Measurements from ENCODE around the gene ARHGAP44. TPM values are rescaled to one million over a fixed set of nuclear protein-coding genes. Genes with fewer than 3 reads are reported as not detected.

The ARHGAP44 gene
- total and polyA plus RNA-seq, 2 of the 13 experiments (the other 11 are each of a cell fraction or from before 2014, with no cell fraction given) = 0.79 to 3.1 TPM

GRCh38 chr17:13017655-13018459 lies 228.6 kb downstream of the ARHGAP44 start, which contains the start of gene ELAC2 (continued):
- TF ChIP-seq ZNF570 (CRISPR knock-in tag; IDR thresholded peaks at IDR 0.05; ENCODE audit: borderline replicate concordance) (no peak), RCOR2 (CRISPR knock-in tag; IDR thresholded peaks at IDR 0.05) (no peak), NFE2L2 (IDR thresholded peaks at IDR 0.05; ENCODE audit: low read length) (no peak), XRCC5 (optimal IDR thresholded peaks at IDR 0.05; ENCODE audit: low read length) (peak; percentile 15), ZNF292 (CRISPR knock-in tag; IDR thresholded peaks at IDR 0.05; ENCODE audit: borderline replicate concordance, low read depth) (no peak), MTERF4 (CRISPR knock-in tag; IDR thresholded peaks at IDR 0.05) (no peak), STAT5B (CRISPR knock-in tag; IDR thresholded peaks at IDR 0.05) (no peak), RFXANK (CRISPR knock-in tag; IDR thresholded peaks at IDR 0.05) (0 out of 2 replicates have a peak, but pooled peaks have one; percentile 45), ZBTB33 (CRISPR knock-in tag; IDR thresholded peaks at IDR 0.05) (0 out of 2 replicates have a peak, but pooled peaks have one; percentile 5), ZNF577 (CRISPR knock-in tag; IDR thresholded peaks at IDR 0.05; ENCODE audit: borderline replicate concordance, low read depth) (no peak), MED8 (CRISPR knock-in tag; IDR thresholded peaks at IDR 0.05; ENCODE audit: insufficient replicate concordance) (no peak), ZMYM2 (CRISPR knock-in tag; IDR thresholded peaks at IDR 0.05) (no peak), ATF5 (CRISPR knock-in tag; IDR thresholded peaks at IDR 0.05; ENCODE audit: low read depth) (no peak), ZNF207 (IDR thresholded peaks at IDR 0.05; ENCODE audit: borderline replicate concordance) (no peak), TCF7L2 (IDR thresholded peaks at IDR 0.05; ENCODE audit: low read depth, low read length) (no peak), KDM2A (CRISPR knock-in tag; IDR thresholded peaks at IDR 0.05; ENCODE audit: borderline replicate concordance, low read depth) (peak; percentile 19; the same call in 1 of the 2 replicates), THAP7 (CRISPR knock-in tag; IDR thresholded peaks at IDR 0.05) (peak; percentile 18; the same call in 1 of the 2 replicates), SMC3 (IDR thresholded peaks at IDR 0.05; ENCODE audit: low read length) (no peak), ZNF776 (CRISPR knock-in tag; IDR thresholded peaks at IDR 0.05) (no peak; the same call in 1 of the 2 replicates), WIZ (CRISPR knock-in tag; IDR thresholded peaks at IDR 0.05) (no peak), ARNT2 (CRISPR knock-in tag; IDR thresholded peaks at IDR 0.05; ENCODE audit: low read depth) (peak; percentile 76), ZMYM3 (CRISPR knock-in tag; IDR thresholded peaks at IDR 0.05) (no peak), NONO (IDR thresholded peaks at IDR 0.05) (no peak), NONO (CRISPR knock-in tag; conservative IDR thresholded peaks at IDR 0.05) (0 out of 2 replicates have a peak, but pooled peaks have one; percentile 31), ZSCAN29 (CRISPR knock-in tag; conservative IDR thresholded peaks at IDR 0.05) (no peak), KLF16 (CRISPR knock-in tag; IDR thresholded peaks at IDR 0.05) (peak; percentile 45 to 55; a peak in 2 of 4 replicates)

Data from HepG2 (cell line).